Tibial nerve (tissue), 4 donors: ENCODE results near the gene DNAJC13.

Source experiments
- EP300 ChIP-seq, 2 donors: sonication (generic); formaldehyde crosslinking; IDR thresholded peaks; one replicate each; pipeline ENCODE4 v1.6.1; 2017; ENCODE audit warnings: antibody characterized with exemption in 2 of 2, mild to moderate bottlenecking in 1 of 2
- POLR2A ChIP-seq, 2 donors: fragments of 450-650 bp; IDR thresholded peaks; one replicate each; pipeline ENCODE4 v1.6.1; 2017; ENCODE audit warnings: antibody characterized with exemption in 2 of 2, mild to moderate bottlenecking in 2 of 2, moderate library complexity in 2 of 2
- TF ChIP-seq, protein P1 (sequence below), 5 experiments: fragments of 200-600 bp in 3 of 5; fragments of 450-650 bp in 2 of 5; sonication (generic) in 3 of 5; IDR thresholded peaks; one replicate each; pipeline ENCODE4 v1.5.1; 2016 to 2019; ENCODE audit warnings: antibody characterized with exemption in 5 of 5, mild to moderate bottlenecking in 3 of 5, moderate library complexity in 2 of 5

DNA sequence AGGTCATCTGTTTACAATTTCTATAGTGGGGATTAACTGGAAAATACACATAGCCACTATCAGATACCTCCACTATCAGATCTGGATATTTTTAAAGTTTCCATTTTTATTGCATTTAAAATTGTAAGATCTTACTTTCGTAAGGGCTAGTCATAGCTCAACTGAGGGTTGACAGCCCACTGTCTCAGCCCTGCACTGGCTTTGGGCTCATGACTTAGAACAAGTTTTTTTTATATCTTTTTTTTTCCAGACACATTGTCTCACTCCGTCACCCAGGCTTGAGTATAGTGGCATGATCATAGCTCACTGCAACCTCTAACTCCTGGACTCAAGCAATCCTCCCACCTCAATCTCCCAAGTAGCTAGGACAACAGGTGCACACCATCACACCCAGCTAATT is 48.8 kb upstream of the DNAJC13 start:
- TF ChIP-seq, protein P1, sequence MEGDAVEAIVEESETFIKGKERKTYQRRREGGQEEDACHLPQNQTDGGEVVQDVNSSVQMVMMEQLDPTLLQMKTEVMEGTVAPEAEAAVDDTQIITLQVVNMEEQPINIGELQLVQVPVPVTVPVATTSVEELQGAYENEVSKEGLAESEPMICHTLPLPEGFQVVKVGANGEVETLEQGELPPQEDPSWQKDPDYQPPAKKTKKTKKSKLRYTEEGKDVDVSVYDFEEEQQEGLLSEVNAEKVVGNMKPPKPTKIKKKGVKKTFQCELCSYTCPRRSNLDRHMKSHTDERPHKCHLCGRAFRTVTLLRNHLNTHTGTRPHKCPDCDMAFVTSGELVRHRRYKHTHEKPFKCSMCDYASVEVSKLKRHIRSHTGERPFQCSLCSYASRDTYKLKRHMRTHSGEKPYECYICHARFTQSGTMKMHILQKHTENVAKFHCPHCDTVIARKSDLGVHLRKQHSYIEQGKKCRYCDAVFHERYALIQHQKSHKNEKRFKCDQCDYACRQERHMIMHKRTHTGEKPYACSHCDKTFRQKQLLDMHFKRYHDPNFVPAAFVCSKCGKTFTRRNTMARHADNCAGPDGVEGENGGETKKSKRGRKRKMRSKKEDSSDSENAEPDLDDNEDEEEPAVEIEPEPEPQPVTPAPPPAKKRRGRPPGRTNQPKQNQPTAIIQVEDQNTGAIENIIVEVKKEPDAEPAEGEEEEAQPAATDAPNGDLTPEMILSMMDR (IDR thresholded peaks at IDR 0.05): no peak
- TF ChIP-seq EP300 (IDR thresholded peaks at IDR 0.05) (no peak), POLR2A (IDR thresholded peaks at IDR 0.05) (no peak)
